C1 segment of cervical spinal cord (tissue), 14 donors: ENCODE measurements around the gene ROR2.
"Not testable (repeated sequence)": the region's sequence is repeated elsewhere in the genome, so short reads cannot be mapped to it uniquely, and the experiment has no call there.

Experiments used
- DNase-seq, 14 donors: peaks; one replicate each; lab custom pipeline; 2025; lab: John Stamatoyannopoulos, UW

The ROR2 gene

GRCh38 chr9:91639054-91639453 lies 311.0 kb downstream of the ROR2 start:
- DNase-seq: no peak

GRCh38 chr9:91634832-91635231 lies 315.2 kb downstream of the ROR2 start:
- DNase-seq: not testable (repeated sequence)

- no peak for DNase-seq
Observed at GRCh38 chr9:91629718-91630117, 320.3 kb downstream of the ROR2 start.

- DNase-seq: no peak
Observed at GRCh38 chr9:91628892-91629291, 321.1 kb downstream of the ROR2 start.

- no peak for DNase-seq
Observed at GRCh38 chr9:91625331-91625730, 324.7 kb downstream of the ROR2 start.

- DNase-seq: no peak
Observed at GRCh38 chr9:91623004-91623403, 327.0 kb downstream of the ROR2 start.

GRCh38 chr9:91622121-91622520 lies 327.9 kb downstream of the ROR2 start:
- DNase-seq: not testable (repeated sequence)

GRCh38 chr9:91614044-91614443 lies 336.0 kb downstream of the ROR2 start:
- DNase-seq: not testable (repeated sequence)

GRCh38 chr9:91611582-91611981 lies 338.4 kb downstream of the ROR2 start:
- no peak for DNase-seq

GRCh38 chr9:91606255-91606995 lies 343.6 kb downstream of the ROR2 start:
- no peak for DNase-seq

- DNase-seq: no peak
Observed at GRCh38 chr9:91604451-91605179, 345.4 kb downstream of the ROR2 start.

- no peak for DNase-seq
Observed at GRCh38 chr9:91603932-91604331, 346.1 kb downstream of the ROR2 start.

GRCh38 chr9:91599564-91599963 lies 350.5 kb downstream of the ROR2 start:
- DNase-seq: no peak

GRCh38 chr9:91591627-91592026 lies 358.4 kb downstream of the ROR2 start:
- no peak for DNase-seq

GRCh38 chr9:91589101-91589553 lies 360.9 kb downstream of the ROR2 start:
- DNase-seq: peak in 1 of 14 donors; percentile 12

- no peak for DNase-seq
Observed at GRCh38 chr9:91586282-91586681, 363.7 kb downstream of the ROR2 start.

- no peak for DNase-seq
Observed at GRCh38 chr9:91583966-91584365, 366.1 kb downstream of the ROR2 start.

- no peak for DNase-seq
Observed at GRCh38 chr9:91583161-91583875, 366.7 kb downstream of the ROR2 start.

- DNase-seq: no peak
Observed at GRCh38 chr9:91582181-91582580, 367.8 kb downstream of the ROR2 start.

- DNase-seq: no peak
Observed at GRCh38 chr9:91580136-91580535, 369.9 kb downstream of the ROR2 start.

GRCh38 chr9:91578911-91579310 lies 371.1 kb downstream of the ROR2 start:
- no peak for DNase-seq

GRCh38 chr9:91577633-91578061 lies 372.4 kb downstream of the ROR2 start:
- no peak for DNase-seq
